Stimulated activated CD4-positive, alpha-beta T cell treated with anti-CD3 and anti-CD28 coated beads, Interleukin-1b, Interleukin-23, amount 100 ng/mL, for 24 hours (primary cell): Measurements from ENCODE around the gene HSPA9.
"Not testable (repeated sequence)": the region's sequence is repeated elsewhere in the genome, so short reads cannot be mapped to it uniquely, and the experiment has no call there.

Experiments used
- DNase-seq, 4 experiments: peaks; one replicate each; pipeline ENCODE4 v3.0.0-alpha.2; 2020; ENCODE audit warnings: low read depth in 4 of 4, low spot score in 1 of 4

Gene HSPA9

DNA sequence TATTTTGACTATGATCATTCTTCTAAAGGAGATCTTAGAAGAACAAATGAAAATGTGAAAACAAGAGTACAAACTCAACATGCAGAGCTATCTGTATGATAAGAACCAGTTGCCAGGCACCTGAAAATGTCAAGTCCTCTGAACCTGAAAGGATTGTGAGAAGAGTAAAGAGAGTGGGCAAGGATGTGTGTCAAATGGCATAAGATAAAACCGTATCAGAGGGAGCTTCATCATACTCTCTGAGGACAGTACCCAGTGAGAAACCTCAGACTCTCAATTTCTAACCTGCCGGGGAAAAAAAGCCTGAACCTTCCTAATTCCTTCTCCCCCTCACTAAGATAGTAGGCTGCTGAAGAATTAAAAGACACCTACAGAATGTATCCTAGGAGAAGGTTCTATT is 39.0 kb downstream of the HSPA9 start:
- DNase-seq = no peak

DNA sequence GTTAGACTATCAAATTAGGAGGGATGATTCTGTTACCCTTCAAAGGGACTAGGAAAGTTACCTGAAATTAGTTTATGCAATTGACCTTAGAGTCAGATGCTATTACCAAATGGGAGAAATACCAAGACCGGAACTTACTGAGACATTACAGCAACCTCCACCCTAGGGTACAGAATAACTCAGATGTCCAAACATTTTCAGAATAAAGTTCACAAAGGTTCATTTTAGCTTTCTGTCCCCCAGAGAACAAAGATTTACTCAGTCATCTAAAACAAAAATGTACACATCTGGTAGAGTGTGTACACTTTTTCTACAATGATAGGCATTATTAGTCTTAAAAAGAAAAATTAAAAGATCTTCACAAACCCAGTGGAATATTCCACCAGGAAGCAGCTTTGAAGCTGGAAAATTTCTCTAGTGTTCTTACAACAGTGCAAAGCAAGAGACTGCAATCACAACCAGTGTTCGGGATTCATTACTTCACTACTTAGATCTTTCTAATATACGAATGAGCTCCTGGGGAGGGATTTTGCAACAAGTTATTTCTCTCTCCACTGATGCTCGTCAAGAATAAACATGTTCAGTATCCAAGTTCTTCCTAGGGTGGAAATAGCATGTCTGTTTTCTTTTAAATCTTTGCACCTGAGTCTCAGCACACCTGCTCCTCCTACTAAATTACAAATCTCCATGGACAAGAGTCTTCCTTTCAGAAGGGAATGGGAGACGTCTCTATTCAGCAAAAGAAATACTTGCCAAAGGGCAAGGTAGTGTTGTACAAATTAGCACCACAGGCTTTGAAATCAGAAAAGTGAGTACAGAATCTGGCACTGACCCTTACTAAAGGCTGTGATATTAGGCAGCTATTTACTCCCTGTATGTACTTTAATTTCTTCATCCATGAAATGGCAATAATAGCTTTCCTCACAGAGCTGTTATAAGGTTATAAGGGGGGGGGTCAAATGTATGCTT is 40.9 kb downstream of the HSPA9 start:
- no peak for DNase-seq

DNA sequence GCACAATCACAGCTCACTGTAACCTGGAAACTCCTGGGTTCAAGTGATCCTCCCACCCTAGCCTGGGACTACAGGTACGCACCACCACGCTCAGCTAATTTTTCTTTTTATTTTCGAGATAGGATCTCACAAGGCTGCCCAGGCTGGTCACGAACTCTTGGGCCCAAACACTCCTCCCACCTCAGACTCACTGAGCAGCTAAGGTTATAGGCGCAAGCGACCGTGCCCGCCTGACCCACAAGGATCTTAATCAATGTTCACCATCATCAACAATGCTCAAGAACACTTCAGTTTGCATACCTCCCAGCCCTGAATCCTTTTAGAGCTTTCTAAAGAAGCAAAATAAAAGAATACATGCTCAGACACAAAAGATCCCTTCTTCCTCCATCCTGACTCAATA is 45.4 kb downstream of the HSPA9 start:
- DNase-seq = no peak

DNA sequence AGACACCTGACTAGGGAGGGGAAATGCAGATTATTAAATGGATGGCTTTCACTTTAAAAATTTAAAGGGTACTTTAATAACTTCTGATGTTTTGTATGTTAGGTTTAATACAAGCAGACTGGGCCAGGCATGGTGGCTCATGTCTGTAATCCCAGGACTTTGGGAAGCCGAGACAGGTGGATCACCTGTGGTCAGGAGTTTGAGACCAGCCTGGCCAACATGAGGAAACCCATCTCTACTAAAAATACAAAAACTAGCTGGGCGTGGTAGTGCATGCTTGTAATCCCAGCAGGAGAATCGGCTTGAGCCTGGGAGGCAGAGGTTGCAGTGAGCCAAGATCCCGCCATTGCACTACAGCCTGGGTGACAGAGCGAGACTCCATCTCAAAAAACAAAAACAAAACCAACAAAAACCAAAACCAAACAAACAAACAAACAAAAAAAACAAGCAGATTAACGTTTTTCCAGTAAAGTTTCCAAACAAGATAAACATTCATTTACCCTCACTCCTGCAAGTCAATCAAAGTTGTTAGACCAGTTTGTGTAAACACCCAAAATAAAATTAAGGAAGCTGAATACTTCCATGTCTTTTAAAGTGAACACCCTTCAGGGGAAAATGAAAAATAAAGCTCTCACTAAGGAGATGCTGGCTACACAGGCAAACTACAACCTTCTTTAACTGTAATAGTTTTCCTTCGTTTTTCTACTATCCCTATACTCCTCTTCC is 46.3 kb downstream of the HSPA9 start:
- no peak for DNase-seq

DNA sequence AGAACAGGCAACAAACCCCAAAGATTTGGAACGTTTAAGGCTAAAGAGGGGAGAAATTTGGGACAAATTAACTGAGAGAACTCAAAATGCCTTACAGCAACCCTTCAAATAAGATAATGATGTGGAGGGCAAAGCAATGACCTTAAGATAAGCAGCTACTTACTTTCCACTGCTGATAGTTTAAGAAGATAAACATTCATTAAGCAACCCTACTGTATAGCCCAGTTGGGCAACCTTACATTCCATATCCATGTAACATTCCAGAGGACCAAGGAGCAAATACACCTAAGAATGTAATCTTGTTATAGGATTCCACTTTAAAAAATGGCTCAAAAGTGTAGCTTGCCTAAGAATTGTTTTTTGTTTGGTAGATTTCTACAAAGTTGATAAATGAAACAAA is 47.0 kb downstream of the HSPA9 start:
- DNase-seq = no peak

DNA sequence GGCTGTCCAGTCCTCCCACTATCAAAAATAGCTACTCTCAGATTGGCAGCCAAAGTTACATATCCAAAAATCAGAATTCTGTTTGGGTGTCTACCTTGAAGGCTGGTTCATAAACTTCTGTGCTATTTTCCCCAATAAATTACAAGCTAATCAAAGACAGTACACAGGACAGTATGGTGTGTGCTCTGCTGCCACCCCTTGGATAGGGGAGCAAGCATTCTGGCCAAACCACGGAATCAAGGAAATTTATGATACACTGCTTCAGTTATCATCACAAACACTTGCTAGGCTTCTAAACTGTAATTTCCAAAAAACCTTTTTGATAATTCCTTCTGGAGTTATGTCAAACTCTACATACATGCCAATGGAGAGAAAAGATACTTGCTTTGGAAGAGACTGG is 48.0 kb downstream of the HSPA9 start:
- no peak for DNase-seq

DNA sequence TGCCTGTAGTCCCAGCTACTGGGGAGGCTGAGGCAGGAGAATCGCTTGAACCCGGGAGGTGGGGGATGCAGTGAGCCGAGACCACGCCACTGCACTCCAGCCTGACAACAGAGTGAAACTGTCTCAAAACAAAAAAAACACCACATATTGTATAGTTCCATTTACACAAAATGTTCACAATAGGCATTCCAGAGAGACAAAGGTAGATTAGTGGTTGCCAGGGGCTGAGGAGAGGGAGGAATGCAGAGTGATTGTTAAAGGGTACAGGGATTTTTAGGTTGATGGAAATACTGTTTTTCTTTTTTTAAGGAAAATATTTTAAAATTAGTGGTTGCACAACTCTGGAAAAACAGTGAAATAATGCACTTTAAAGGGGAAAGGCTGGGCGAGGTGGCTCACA is 51.8 kb downstream of the HSPA9 start:
- DNase-seq = no peak

DNA sequence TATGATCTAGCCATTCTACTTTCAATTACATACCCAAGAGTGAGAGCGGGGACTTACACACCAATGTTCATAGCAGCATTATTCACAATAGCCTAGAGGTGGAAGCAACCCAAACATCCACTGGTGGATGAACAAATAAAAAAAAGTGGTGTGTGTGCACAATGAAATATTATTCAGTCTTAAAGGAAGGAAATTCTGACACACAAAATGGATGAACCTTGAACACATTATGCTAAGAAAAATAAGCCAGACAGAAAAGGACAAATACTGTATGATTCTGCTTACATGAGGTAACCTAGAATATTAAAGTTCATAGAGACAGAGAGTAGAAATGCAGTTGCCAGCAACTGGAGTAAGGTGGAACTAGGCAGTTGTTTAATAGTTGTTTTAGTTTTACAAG is 54.2 kb downstream of the HSPA9 start:
- DNase-seq = no peak

DNA sequence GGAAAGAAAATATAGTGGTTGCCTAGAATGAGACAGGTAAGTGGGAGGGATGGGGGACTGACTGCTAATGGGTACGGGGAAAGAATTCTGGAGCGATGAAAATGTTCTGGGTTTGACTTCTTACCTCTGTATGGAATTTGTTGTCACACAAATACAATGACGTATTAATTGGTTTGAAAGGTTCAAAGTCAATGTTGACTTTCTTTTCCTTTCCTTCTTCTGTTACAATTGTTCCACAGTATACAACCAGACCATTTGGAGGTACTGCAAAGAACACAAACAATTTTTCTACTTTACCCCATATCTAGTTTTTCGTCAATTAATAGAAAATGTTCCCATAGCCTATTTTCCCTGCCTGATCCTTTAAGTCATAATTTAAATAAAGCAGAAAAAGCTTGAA is 57.8 kb downstream of the HSPA9 start:
- DNase-seq = no peak

DNA sequence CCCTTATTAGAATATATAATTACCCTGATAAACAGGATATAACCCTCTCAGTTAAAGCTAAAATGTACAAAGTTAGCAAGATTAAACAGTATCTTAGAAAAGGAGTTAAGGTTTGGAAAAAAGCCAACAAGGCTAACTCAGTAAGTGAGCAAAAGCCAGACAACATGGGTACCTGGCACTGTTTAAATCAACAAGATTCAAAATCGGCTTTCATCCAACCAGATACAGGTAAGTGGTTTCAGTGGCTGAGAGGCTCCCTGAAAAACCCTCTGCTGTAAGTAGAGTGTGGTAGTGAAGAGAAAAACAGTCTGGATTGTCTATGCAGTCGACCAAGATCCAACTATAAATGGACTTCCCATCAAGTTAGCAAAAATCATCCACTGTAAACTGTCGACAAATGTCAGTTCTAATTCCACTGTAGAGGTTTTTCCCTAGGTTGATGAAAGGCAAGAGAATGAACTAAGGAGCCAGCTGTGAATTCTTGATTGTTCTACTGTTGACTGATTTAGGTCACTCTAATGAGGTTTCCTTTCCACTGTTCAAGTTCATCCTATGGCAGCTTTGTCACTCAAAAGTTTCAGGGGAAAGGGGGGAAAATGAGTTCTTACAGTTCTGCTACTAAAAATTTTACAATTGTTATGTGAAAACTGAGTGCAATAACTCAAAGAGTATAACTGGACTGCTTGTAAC is 59.5 kb downstream of the HSPA9 start:
- DNase-seq = no peak

DNA sequence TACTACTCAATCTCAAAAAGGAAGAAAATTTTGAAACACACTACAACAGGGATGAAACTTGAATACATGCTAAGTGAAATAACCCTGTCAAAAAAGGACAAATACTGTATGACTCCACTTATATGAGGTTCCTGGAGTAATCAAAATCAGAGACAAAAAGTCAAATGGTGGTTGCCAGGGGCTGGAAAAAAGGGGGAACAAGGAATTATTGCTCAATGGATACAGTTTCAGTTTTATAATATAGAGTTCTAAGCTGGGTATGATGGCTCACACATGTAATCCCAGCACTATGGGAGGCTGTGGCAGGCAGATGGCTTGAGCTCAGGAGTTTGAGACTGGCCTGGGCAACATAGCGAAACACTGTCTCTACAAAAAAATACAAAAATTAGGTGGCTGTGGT is 61.2 kb downstream of the HSPA9 start:
- DNase-seq = no peak

DNA sequence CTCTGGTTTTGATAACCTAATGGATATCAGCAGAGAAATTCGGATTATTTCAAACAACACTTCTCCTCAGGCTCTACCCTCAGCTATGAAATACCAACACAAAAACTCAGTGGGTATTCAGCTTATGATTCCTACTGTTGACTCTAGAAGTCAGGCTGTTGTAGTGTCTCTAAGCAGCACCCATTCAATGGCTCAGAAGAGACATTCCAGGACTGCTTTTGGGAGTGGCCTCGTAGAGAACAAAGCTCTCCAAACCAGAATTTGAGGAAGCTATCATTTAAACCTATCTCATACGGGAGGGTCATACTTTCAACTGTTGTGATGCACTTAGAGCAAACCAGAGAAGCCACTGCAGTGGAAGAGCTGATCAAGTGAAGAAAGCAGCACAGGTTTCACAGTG is 66.2 kb downstream of the HSPA9 start:
- no peak for DNase-seq

DNA sequence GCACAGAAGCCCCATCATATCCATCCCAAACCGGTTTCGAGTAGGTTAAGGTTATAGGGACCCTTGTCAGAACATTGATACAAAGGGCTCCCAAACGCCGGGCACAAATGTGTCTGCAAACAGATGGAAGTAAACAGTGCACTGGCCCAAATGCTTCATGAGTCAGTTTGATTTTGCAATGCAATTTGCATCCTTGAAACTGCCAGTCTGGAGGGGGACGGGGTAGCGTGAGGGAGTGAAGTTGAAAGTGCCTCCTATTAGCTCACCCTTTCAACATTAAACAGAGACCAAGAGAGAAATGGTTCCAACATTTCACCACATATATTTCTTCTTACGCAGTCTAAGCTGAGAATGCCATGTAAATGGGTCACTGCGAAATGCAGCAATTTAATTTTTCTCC is 67.7 kb downstream of the HSPA9 start:
- not testable (repeated sequence) for DNase-seq

DNA sequence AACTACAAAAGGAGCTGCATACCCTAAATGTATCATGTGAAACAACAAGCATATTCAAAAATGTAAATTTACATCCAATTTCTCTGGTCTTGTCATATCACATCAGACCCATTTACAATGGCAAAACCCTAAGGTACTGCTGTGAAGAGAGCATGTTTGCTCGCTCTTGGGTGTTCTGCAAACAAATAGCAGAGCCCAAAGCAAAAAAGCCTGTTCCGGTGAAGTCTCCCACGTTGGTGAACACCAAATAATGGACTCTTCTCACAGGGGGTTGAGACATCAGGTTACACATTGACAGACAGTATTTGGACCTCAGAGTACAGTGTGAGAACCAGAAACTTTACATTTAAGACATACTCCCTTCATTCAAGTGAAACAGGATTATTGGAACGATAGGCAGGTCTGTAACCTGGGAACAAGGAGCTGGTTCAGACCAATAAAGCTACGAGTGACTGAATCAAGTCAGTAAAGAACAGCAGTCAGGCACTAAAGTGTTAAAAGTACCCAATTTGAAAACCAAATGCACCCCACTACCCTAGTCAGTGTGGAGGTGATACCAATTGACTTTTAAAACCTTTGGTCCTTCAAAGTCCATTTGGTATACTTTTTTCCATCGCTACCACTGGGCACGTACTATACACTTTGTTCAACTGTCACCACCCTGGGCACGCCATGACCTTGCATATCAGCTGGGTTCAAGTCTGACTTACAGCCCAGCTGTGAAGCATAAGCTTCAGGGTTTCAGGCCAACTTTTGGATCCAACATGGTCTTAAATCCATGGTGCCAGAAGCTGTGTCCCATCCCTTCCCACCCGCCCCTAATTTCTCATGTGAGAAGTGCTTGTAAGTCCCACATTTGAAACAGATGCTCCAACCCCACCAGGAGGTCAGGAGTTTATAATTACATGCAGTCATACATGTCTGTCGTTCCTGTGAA is 68.6 kb downstream of the HSPA9 start:
- no peak for DNase-seq

DNA sequence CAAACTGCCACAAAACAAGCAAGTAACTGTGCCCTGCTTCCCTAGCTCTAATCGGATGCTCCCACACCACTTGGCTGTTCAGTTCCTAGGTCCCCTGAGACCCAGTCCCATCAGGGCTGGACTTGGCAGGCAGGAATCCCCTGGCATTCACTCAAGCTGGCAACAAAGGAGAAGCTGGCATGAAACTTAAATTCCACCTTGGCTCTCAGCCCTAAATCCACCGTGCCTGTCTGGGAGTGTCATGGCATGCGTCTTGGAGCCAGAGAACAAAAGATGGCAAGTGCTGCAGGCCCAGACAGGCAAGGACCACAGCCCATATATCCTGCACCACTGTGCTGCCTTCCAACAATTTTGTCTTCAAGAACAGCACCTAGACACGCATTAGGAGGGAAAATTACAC is 70.4 kb downstream of the HSPA9 start:
- no peak for DNase-seq
